PFSK-1 (cell line): Measurements from ENCODE around the gene ARL8B.

Source experiments
- POLR2AphosphoS5 ChIP-seq: IDR thresholded peaks from 2 replicates; pipeline ENCODE4 v1.6.1; 2012; ENCODE audit warnings: low read depth, mild to moderate bottlenecking, control low read depth, low read length, moderate library complexity
- SIN3A ChIP-seq: IDR thresholded peaks from 2 replicates; pipeline ENCODE4 v1.6.1; 2012; ENCODE audit warnings: mild to moderate bottlenecking, low read length, moderate library complexity, borderline replicate concordance; ENCODE audit not compliant: insufficient read depth
- TAF1 ChIP-seq: IDR thresholded peaks from 2 replicates; pipeline ENCODE4 v1.6.1; 2012; ENCODE audit warnings: low read length, control low read depth, borderline replicate concordance; ENCODE audit not compliant: insufficient read depth
- TF ChIP-seq, protein P1 (sequence below), 2 experiments: IDR thresholded peaks; 2 replicates each; pipeline versions ENCODE4 v1.6.1 to v1.8.0; 2011 to 2012; ENCODE audit warnings: low read depth in 2 of 2, low read length in 2 of 2, control low read depth in 1 of 2, inconsistent platforms in 1 of 2, mild to moderate bottlenecking in 1 of 2, moderate library complexity in 1 of 2; ENCODE audit not compliant: insufficient read depth in 1 of 2

GRCh38 chr3:5227812-5228211 lies 105.7 kb downstream of the ARL8B start:
- TF ChIP-seq POLR2AphosphoS5: no peak
- TF ChIP-seq TAF1: no peak
- TF ChIP-seq SIN3A: no peak
- TF ChIP-seq, protein P1, sequence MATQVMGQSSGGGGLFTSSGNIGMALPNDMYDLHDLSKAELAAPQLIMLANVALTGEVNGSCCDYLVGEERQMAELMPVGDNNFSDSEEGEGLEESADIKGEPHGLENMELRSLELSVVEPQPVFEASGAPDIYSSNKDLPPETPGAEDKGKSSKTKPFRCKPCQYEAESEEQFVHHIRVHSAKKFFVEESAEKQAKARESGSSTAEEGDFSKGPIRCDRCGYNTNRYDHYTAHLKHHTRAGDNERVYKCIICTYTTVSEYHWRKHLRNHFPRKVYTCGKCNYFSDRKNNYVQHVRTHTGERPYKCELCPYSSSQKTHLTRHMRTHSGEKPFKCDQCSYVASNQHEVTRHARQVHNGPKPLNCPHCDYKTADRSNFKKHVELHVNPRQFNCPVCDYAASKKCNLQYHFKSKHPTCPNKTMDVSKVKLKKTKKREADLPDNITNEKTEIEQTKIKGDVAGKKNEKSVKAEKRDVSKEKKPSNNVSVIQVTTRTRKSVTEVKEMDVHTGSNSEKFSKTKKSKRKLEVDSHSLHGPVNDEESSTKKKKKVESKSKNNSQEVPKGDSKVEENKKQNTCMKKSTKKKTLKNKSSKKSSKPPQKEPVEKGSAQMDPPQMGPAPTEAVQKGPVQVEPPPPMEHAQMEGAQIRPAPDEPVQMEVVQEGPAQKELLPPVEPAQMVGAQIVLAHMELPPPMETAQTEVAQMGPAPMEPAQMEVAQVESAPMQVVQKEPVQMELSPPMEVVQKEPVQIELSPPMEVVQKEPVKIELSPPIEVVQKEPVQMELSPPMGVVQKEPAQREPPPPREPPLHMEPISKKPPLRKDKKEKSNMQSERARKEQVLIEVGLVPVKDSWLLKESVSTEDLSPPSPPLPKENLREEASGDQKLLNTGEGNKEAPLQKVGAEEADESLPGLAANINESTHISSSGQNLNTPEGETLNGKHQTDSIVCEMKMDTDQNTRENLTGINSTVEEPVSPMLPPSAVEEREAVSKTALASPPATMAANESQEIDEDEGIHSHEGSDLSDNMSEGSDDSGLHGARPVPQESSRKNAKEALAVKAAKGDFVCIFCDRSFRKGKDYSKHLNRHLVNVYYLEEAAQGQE (IDR thresholded peaks at IDR 0.05; ENCODE audit: insufficient read depth in 1 of 2, low read depth in 2 of 2, low read length in 2 of 2): no peak
